Fibroblast of villous mesenchyme (primary cell): ENCODE results near the gene LIPC. TPM values are rescaled to one million over a fixed set of nuclear protein-coding genes. Genes with fewer than 3 reads are reported as not detected.

Source experiments
- DNase-seq: peaks from one replicate; pipeline ENCODE4 v3.0.0-alpha.2; 2010; ENCODE audit warnings: low read depth
- H3K4me3 ChIP-seq: 2 replicates; pipeline ENCODE4 v1.5.1; 2011; ENCODE audit warnings: low read depth, mild to moderate bottlenecking, low read length
- CTCF ChIP-seq: IDR thresholded peaks from 2 replicates; pipeline ENCODE4 v1.5.1; 2012; ENCODE audit warnings: low read depth, mild to moderate bottlenecking, low read length; ENCODE audit not compliant: insufficient read depth
- total RNA-seq: library from RNA; depleted of rRNA; stranded (reverse); fragments of >200 nt; gene quantifications from 2 replicates; pipeline ENCODE4 v1.2.3, GENCODE V29; 2012

Gene LIPC
- total RNA-seq, 1 donor: 0.86 TPM

GRCh38 chr15:58474741-58475323 lies 43.0 kb downstream of the LIPC start:
- no peak for DNase-seq
- TF ChIP-seq CTCF: no peak

GRCh38 chr15:58475573-58476524 lies 44.1 kb downstream of the LIPC start:
- no peak overlapping the region for H3K4me3 ChIP-seq
- no peak for TF ChIP-seq CTCF
- peak; percentile 22 for DNase-seq

More at GRCh38 chr15:58474741-58475323, 43.0 kb downstream of the LIPC start:
- H3K4me3 ChIP-seq: no peak overlapping the region

- no peak for DNase-seq
- TF ChIP-seq CTCF: no peak
- H3K4me3 ChIP-seq: no peak overlapping the region
Measured at GRCh38 chr15:58476525-58477162, 44.9 kb downstream of the LIPC start.

- TF ChIP-seq CTCF: no peak
- no peak for DNase-seq
- no peak overlapping the region for H3K4me3 ChIP-seq
Measured at GRCh38 chr15:58477170-58477569, 45.4 kb downstream of the LIPC start.

GRCh38 chr15:58478035-58478434 lies 46.2 kb downstream of the LIPC start:
- TF ChIP-seq CTCF: no peak
- DNase-seq: no peak
- no peak overlapping the region for H3K4me3 ChIP-seq

- H3K4me3 ChIP-seq: no peak overlapping the region
- TF ChIP-seq CTCF: no peak
- DNase-seq: no peak
Measured at GRCh38 chr15:58478579-58478978, 46.8 kb downstream of the LIPC start.
